ENCODE data around the gene APOM. TPM values are rescaled to one million over a fixed set of nuclear protein-coding genes. Genes with fewer than 3 reads are reported as not detected.
A peak's percentile ranks its signal among the peaks of the same experiment; 100 is the strongest.

The APOM gene
- total RNA-seq, 1 donor, result 2.0 TPM

DNA sequence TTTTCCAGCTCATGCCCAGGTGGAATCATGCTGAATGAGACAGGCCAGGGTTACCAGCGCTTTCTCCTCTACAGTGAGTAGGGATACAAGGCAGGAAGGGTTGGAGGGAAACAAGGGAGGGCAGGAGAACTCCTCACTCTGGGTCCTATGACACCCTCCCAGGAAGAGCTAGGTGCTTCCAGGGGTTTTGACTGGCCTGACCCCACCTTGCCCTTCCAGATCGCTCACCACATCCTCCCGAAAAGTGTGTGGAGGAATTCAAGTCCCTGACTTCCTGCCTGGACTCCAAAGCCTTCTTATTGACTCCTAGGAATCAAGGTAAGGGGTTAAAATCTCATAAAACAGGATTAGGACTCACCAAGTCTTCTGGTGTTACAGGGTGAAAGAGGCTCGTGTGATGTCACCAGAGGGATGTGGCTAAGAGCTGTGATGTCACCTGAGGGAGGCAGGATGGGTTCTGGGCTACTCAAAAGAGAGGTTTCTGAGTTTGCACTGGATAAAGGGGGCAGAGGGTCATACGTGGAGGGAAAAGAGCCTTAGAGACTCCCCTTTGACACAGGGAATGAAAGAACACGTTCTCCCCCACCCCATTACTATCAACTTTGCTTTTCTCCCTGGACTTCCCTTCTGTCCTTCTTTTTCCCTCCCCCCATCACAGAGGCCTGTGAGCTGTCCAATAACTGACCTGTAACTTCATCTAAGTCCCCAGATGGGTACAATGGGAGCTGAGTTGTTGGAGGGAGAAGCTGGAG, 1.9 kb downstream of the APOM start:
- TF ChIP-seq, protein P1, sequence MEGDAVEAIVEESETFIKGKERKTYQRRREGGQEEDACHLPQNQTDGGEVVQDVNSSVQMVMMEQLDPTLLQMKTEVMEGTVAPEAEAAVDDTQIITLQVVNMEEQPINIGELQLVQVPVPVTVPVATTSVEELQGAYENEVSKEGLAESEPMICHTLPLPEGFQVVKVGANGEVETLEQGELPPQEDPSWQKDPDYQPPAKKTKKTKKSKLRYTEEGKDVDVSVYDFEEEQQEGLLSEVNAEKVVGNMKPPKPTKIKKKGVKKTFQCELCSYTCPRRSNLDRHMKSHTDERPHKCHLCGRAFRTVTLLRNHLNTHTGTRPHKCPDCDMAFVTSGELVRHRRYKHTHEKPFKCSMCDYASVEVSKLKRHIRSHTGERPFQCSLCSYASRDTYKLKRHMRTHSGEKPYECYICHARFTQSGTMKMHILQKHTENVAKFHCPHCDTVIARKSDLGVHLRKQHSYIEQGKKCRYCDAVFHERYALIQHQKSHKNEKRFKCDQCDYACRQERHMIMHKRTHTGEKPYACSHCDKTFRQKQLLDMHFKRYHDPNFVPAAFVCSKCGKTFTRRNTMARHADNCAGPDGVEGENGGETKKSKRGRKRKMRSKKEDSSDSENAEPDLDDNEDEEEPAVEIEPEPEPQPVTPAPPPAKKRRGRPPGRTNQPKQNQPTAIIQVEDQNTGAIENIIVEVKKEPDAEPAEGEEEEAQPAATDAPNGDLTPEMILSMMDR (IDR thresholded peaks at IDR 0.05; ENCODE audit: insufficient read depth, low read length), result no peak
- no peak overlapping the region for H3K4me3 ChIP-seq (ENCODE audit: low read depth, low read length)
- no peak for DNase-seq (ENCODE audit: low read depth)

DNA sequence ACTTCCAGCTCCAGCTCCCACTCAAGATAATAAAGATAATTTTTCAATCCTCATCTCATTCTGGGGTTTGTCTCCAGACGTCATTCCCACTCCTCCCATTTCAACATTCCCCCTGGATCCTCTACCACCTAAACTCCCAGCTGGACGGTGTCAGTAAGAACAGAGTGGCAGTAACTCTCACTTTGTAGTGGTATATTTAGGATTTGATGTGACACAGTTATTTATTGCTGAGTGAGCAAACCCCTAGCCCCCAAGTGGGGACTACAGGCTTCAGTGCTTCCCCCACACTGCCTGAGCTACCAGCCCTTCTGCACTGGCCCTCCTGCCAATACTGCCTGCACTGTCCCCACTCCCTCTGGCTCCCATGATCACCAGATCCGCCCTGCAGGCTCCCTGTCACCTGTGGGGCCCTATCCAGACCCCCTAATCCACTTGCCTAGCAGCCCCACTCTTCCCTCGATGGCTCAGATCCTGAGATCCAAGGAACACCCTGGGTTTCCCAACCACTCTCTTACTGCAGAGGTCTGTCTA, 2.5 kb downstream of the APOM start:
- H3K4me3 ChIP-seq (ENCODE audit: low read depth, low read length), result no peak overlapping the region
- TF ChIP-seq, protein P1 (IDR thresholded peaks at IDR 0.05; ENCODE audit: insufficient read depth, low read length), result no peak
- DNase-seq (ENCODE audit: low read depth), result no peak

DNA sequence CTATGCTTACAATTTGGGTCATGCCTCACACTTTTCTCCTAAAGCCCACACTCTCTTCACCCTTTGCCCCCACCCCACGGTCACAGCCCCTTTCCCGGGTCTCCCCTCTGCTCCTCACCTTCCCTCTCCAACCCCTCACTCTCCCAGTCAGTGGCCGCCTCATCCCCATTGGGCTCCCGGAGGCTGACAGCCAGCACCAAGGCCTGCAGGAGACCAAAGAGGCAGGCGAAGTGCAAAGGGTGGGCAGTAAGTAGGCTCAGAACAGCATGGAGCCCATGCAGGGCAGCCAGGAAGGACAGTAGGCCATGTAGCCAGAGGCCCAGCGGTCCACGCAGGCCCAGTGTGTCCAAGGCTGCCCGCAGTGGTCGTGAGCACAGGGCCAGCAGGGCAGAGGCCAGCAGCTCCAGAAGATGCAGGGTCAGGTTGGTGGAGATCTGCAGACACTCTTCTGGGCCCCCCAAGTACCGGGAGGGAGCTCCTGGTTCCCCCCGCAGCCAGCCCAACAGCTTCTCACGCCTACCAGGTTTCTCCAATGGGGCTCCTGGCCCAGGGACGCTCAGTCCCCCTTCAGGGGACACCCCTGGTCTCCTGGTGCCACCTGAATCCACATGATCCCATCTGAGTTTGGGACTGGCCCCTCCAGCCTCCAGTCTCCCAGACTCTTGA, 3.4 kb downstream of the APOM start:
- TF ChIP-seq, protein P1 (IDR thresholded peaks at IDR 0.05; ENCODE audit: insufficient read depth, low read length), result no peak
- no peak for DNase-seq (ENCODE audit: low read depth)
- H3K4me3 ChIP-seq (ENCODE audit: low read depth, low read length), result peak overlapping the region; percentile 96

DNA sequence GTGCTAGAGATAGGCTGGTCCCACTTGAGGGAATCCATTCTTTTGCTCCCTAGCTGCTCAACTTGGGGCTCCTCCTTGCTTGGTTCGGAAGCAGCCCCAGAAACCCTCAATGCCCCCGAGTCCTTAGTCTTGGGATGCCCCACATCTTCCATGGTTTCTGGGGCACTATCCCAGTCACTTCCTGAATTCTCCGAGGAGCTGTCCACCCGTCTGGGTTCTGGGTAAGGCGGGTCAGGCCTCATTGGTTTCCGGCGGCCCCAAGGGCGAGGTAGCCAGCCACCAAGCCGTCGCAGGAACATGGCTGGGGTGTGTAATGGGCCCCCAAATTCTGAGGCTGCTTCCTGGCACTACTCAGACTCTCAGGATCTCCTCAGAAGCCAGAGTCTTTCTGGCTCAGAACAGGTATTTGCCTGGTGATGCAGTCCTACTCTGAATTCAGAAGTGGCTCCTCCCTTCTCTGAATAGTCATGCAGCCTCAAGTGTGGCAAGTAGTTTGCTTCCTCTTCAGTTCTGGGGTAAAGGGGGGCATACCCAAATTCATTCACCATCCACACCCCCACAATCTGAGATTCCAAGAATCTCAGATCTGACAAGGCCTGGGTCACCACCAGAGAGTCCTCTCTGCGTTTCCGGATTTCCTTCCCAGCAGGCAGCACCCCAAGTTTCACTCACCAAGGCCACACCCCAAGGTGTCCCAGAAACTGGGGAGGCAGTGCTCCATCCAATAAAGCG, 4.1 kb downstream of the APOM start:
- peak; percentile 33 for DNase-seq (ENCODE audit: low read depth)
- H3K4me3 ChIP-seq (ENCODE audit: low read depth, low read length), result peak overlapping the region; percentile 96
- TF ChIP-seq, protein P1 (IDR thresholded peaks at IDR 0.05; ENCODE audit: insufficient read depth, low read length), result no peak

DNA sequence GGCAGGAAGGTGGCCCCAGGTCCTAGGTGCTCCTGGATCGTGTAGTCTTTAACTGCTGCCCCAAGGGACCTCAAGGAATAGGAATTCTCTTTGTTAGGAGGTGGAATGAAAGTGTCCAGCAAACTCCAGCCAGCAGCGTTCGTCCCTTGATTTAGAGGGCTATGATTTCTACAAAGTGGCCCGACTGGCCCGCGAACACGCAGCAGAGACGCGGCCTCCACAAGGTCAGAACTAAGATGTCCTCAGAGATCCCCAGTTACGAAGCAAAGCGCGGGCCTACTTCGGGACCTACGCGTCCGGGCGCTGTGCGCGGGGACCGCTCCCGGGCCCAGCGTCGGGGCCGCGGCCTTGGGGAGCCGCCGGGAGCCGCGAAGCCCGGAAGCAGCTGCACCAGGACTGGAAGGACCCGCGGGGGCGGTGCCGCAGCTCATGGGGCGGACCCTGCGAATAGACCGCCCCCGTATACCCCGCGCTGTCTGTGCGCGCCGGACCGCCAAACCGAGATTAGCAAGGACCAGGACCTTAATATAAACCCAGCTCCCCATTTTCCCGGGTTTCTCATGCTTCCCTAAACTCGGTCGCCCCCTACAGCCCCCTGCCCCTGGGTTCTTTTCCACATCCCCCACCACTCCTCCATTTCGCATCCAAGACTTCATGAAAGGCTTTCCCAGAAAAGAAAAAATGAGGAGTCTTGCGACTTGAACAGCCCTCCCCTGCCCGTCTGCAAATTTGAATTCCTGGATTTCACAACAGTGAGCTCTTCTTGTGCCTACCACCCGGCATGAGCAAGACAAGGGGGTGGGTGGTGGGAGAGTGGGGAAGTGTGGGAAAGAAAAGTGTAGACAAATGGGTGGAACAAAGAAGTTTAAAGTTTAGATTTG, 4.9 kb downstream of the APOM start, which contains the start of gene C6orf47:
TSS of gene C6orf47 (minus strand) at position 398 of the 881 bp plus-strand sequence. CDS start 831 bp downstream, outside the sequence.
- DNase-seq (ENCODE audit: low read depth), result peak; percentile 74
- H3K4me3 ChIP-seq (ENCODE audit: low read depth, low read length), result peak within 1 kb of the TSS; percentile 96
- TF ChIP-seq, protein P1 (IDR thresholded peaks at IDR 0.05; ENCODE audit: insufficient read depth, low read length), result no peak
